ENCODE data around the gene MOB3B. TPM values are rescaled to one million over a fixed set of nuclear protein-coding genes. Genes with fewer than 3 reads are reported as not detected.

The MOB3B gene
- polyA plus RNA-seq, 1 of the 3 experiments (the other 2 are of a cell fraction) = 0.90 TPM

GRCh38 chr9:27353474-27354229 lies 176.0 kb downstream of the MOB3B start:
- Histone ChIP-seq H3K9me2 (no peaks in the 10 kb centered on the region), H3K4me3 (ENCODE audit: low read depth in 2 of 2, low read length in 1 of 2) (no peak overlapping the region), H3K4me1 (ENCODE audit: control insufficient read depth in 1 of 2, insufficient read depth in 2 of 2, low read depth in 1 of 2, low read length in 1 of 2) (peaks cover 5 to 50% of the 10 kb centered on the region in 2 experiments; a peak in 2 of 4 replicates), H3K79me2 (ENCODE audit: insufficient read depth) (no peaks in the 10 kb centered on the region), H4K20me1 (ENCODE audit: insufficient read depth) (no peaks in the 10 kb centered on the region), H3K9me3 (no peaks in the 10 kb centered on the region), H3F3A (replicated peaks; ENCODE audit: insufficient read depth) (no peaks in the 10 kb centered on the region), H3K36me3 (replicated peaks in 1 of 2; ENCODE audit: control insufficient read depth in 1 of 2, insufficient read depth in 2 of 2, low read length in 1 of 2) (no peaks in the 10 kb centered on the region), H3K27ac (ENCODE audit: low read depth in 2 of 2, low read length in 1 of 2) (peak overlapping the region; percentile 35 to 93), H2AFZ (ENCODE audit: low read depth) (no peak overlapping the region), H3K4me2 (no peak overlapping the region), H3K9ac (no peak overlapping the region), H3K27me3 (ENCODE audit: insufficient read depth) (no peaks in the 10 kb centered on the region)
- TF ChIP-seq NFIC (IDR thresholded peaks at IDR 0.05; ENCODE audit: borderline replicate concordance) (no peak), MEF2A (IDR thresholded peaks at IDR 0.05; ENCODE audit: borderline replicate concordance, low read depth) (no peak), EP300 (IDR thresholded peaks at IDR 0.05; ENCODE audit: borderline replicate concordance in 1 of 2, low read depth in 1 of 2, low read length in 1 of 2) (peak in 1 of 2 experiments; percentile 72; a peak in 2 of 4 replicates), MAX (IDR thresholded peaks at IDR 0.05; ENCODE audit: low read depth) (no peak), YY1 (IDR thresholded peaks at IDR 0.05; ENCODE audit: low read depth) (no peak), RFX5 (IDR thresholded peaks at IDR 0.05; ENCODE audit: low read length) (no peak), FOXJ3 (CRISPR knock-in tag; IDR thresholded peaks at IDR 0.05) (peak; percentile 59), FOXM1 (IDR thresholded peaks at IDR 0.05; ENCODE audit: low read depth) (no peak), TCF12 (IDR thresholded peaks at IDR 0.05) (no peak), USF2 (IDR thresholded peaks at IDR 0.05; ENCODE audit: borderline replicate concordance, low read depth, low read length) (no peak; the same call in 1 of the 2 replicates), ELF1 (IDR thresholded peaks at IDR 0.05) (no peak), CTCF (IDR thresholded peaks at IDR 0.05) (no peak), CHD2 (IDR thresholded peaks at IDR 0.05; ENCODE audit: low read length, partially characterized antibody) (no peak), FOSL2 (IDR thresholded peaks at IDR 0.05; ENCODE audit: borderline replicate concordance, low read depth) (no peak), SIN3A (IDR thresholded peaks at IDR 0.05; ENCODE audit: borderline replicate concordance, low read depth, low read length) (no peak), PBX3 (IDR thresholded peaks at IDR 0.05) (no peak), MXI1 (IDR thresholded peaks at IDR 0.05; ENCODE audit: low read depth, low read length) (peak; percentile 62; the same call in 1 of the 2 replicates), GATA2 (CRISPR knock-in tag; IDR thresholded peaks at IDR 0.05) (peak; percentile 76), TEAD4 (IDR thresholded peaks at IDR 0.05; ENCODE audit: borderline replicate concordance, insufficient read depth) (no peak), POLR2AphosphoS5 (IDR thresholded peaks at IDR 0.05; ENCODE audit: low read depth, low read length) (no peak), RXRA (IDR thresholded peaks at IDR 0.05; ENCODE audit: borderline replicate concordance, low read depth) (no peak), RAD21 (IDR thresholded peaks at IDR 0.05; ENCODE audit: low read length) (no peak), GABPA (IDR thresholded peaks at IDR 0.05; ENCODE audit: low read depth) (no peak), NRF1 (IDR thresholded peaks at IDR 0.05; ENCODE audit: low read depth, low read length) (no peak), RCOR1 (IDR thresholded peaks at IDR 0.05; ENCODE audit: low read length) (peak; percentile 36; the same call in 1 of the 2 replicates), IRF3 (IDR thresholded peaks at IDR 0.05; ENCODE audit: low read depth, low read length) (no peak)
- DNase-seq = peak; percentile 64
- 61% methylated on average over 5 of the region's 5 CpGs for WGBS (ENCODE audit: low lambda C conversion rate)
- CTCF ChIA-PET = interaction anchor here (1.2 to 2.1 kb wide), 6 partner anchors 14 to 193 kb away, joined by 3 to 9 read pairs (median 5); partner anchors contain the start of gene MOB3B
- POLR2A ChIA-PET = no interaction called here
